Osteocyte (in vitro differentiated cells): Measurements from ENCODE around the gene FBXO36. TPM values are rescaled to one million over a fixed set of nuclear protein-coding genes. Genes with fewer than 3 reads are reported as not detected.
A peak's percentile ranks its signal among the peaks of the same experiment; 100 is the strongest.

Experiments used
- DNase-seq: peaks from one replicate; pipeline ENCODE4 v3.0.0; 2021; ENCODE audit warnings: mixed read lengths; ENCODE audit not compliant: unreplicated experiment; ENCODE audit errors: extremely low spot score
- H3K27ac Mint-ChIP-seq: one replicate; pipeline ENCODE4 v1.8.0; 2021; ENCODE audit warnings: mild to moderate bottlenecking, mixed read lengths; ENCODE audit not compliant: unreplicated experiment
- H3K27me3 Mint-ChIP-seq: one replicate; pipeline ENCODE4 v1.8.0; 2021; ENCODE audit warnings: mixed read lengths; ENCODE audit not compliant: unreplicated experiment
- H3K36me3 Mint-ChIP-seq: one replicate; pipeline ENCODE4 v1.8.0; 2021; ENCODE audit warnings: mixed read lengths; ENCODE audit not compliant: unreplicated experiment
- H3K4me1 Mint-ChIP-seq: one replicate; pipeline ENCODE4 v1.8.0; 2021; ENCODE audit warnings: mixed read lengths; ENCODE audit not compliant: unreplicated experiment
- H3K4me3 Mint-ChIP-seq: one replicate; pipeline ENCODE4 v1.8.0; 2021; ENCODE audit warnings: mild to moderate bottlenecking, moderate library complexity, mixed read lengths; ENCODE audit not compliant: unreplicated experiment
- H3K9me3 Mint-ChIP-seq: one replicate; pipeline ENCODE4 v1.8.0; 2021; ENCODE audit warnings: mixed read lengths; ENCODE audit not compliant: unreplicated experiment
- CTCF ChIP-seq: fragments of 200-600 bp; sonication (generic); IDR thresholded peaks from 2 replicates; pipeline ENCODE4 v1.5.0; 2021; ENCODE audit warnings: antibody characterized with exemption, mild to moderate bottlenecking, moderate library complexity
- total RNA-seq: library from RNA; stranded (reverse); gene quantifications from 2 replicates; pipeline ENCODE4 v1.2.1, GENCODE V29; 2021

The FBXO36 gene
- total RNA-seq, 1 donor from 2014 or later: 4.8 TPM

- no peak for DNase-seq
- Mint-ChIP-seq H3K27ac (no peak overlapping the region), H3K9me3 (no peaks in the 10 kb centered on the region), H3K36me3 (peaks cover 21% of the 10 kb centered on the region), H3K27me3 (no peaks in the 10 kb centered on the region), H3K4me1 (peaks cover 45% of the 10 kb centered on the region), H3K4me3 (no peak overlapping the region)
- no peak for TF ChIP-seq CTCF
These were observed 127.8 kb downstream of the FBXO36 start for GRCh38 chr2:230050136-230050535.

DNA sequence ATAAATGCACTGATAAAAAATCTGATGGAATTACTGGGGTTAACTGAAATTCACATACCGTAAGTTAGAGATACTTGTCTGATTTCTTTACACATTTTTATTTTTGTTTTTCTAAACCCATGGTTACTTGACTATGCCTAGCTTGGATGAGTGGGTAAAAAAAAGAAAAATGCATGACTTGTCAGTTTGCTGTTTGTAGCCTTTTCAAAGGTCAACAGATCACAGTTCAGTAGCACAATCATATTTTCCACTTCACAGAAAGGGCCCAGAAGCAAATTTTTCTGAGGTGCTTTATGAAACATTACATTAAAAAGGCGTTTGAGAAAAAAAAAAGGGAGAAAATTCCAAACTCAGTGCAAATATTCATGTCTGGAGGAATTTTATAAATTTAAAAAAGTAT, 130.0 kb downstream of the FBXO36 start:
- Mint-ChIP-seq H3K9me3 (no peaks in the 10 kb centered on the region), H3K27me3 (no peaks in the 10 kb centered on the region), H3K4me3 (peak overlapping the region; percentile 42), H3K4me1 (peaks cover 56% of the 10 kb centered on the region), H3K27ac (peak overlapping the region; percentile 99), H3K36me3 (peaks cover 4% of the 10 kb centered on the region)
- DNase-seq: no peak
- no peak for TF ChIP-seq CTCF

GRCh38 chr2:230053753-230054478, 131.6 kb downstream of the FBXO36 start:
- no peaks in the 10 kb centered on the region for H3K9me3 Mint-ChIP-seq
- TF ChIP-seq CTCF: no peak
- no peaks in the 10 kb centered on the region for H3K27me3 Mint-ChIP-seq
- peaks cover 56% of the 10 kb centered on the region for H3K4me1 Mint-ChIP-seq
- peaks cover 4% of the 10 kb centered on the region for H3K36me3 Mint-ChIP-seq
- no peak overlapping the region for H3K4me3 Mint-ChIP-seq
- DNase-seq: peak; percentile 44
- H3K27ac Mint-ChIP-seq: peak overlapping the region; percentile 99

DNA sequence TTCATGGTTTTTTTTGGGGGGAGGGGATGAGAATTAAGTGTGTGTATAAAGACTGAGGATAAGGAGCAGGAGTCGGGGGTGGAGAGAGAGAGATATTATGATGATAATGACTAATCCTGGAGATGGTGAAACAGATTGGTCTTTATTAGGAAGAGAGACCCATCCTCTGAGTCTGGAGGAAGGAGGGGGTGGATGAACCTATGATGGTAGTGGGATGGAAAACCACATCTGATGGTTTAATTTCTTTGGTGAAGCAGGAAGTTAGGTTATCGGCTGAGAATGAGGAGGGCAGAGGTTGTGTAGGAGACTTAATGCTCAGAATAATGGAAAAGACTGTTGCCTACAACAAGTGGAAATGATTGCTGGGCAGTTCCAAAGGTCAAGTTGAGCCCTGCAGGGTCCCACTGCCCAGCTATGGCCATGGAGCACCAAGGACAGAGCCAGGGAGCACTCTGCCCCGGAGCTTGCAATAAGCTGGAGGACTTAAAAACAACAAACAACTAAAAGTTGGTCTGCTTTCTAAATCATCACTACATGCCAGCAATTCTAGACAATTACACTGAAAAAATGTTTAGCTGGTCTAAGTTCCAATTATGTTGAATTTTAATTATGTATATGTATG, 138.5 kb downstream of the FBXO36 start:
- TF ChIP-seq CTCF: no peak
- Mint-ChIP-seq H3K9me3 (no peaks in the 10 kb centered on the region), H3K27me3 (no peaks in the 10 kb centered on the region), H3K4me1 (peaks cover 9% of the 10 kb centered on the region), H3K4me3 (no peak overlapping the region), H3K36me3 (peaks cover 8% of the 10 kb centered on the region), H3K27ac (no peak overlapping the region)
- no peak for DNase-seq

Other genes starting within 250 kb of the FBXO36 start
- 0.13 and 0.19 TPM in 2 replicates for gene DNER, start 207.9 kb upstream of the FBXO36 start, total RNA-seq
- gene TRIP12, start 494 bp upstream of the FBXO36 start, total RNA-seq: 261 and 272 TPM in 2 replicates
- 18.9 and 21.6 TPM in 2 replicates for gene SLC16A14, start 146.4 kb downstream of the FBXO36 start, total RNA-seq